Activated naive CD4-positive, alpha-beta T cell treated with anti-CD3 and anti-CD28 coated beads, Interleukin-2, amount 50 U/mL, for 72 hours (primary cell): ENCODE results near the gene SMPD4. TPM values are rescaled to one million over a fixed set of nuclear protein-coding genes. Genes with fewer than 3 reads are reported as not detected.
"Not testable (repeated sequence)": the region's sequence is repeated elsewhere in the genome, so short reads cannot be mapped to it uniquely, and the experiment has no call there.

Experiments
- ATAC-seq, 2 donors: fragments of 150-1000 bp; cut with Tn5 transposase; 2 replicates each; pipeline ENCODE4 v1.10.0; 2021; ENCODE audit warnings: mild to moderate bottlenecking in 2 of 2, moderate library complexity in 2 of 2
- DNase-seq, 2 donors: peaks; one replicate each; pipeline ENCODE4 v3.0.0; 2021 to 2022; ENCODE audit warnings: low spot score in 2 of 2
- H3K27ac Mint-ChIP-seq, 2 donors: one replicate each; pipeline ENCODE4 v1.8.0; 2022; ENCODE audit warnings: mild to moderate bottlenecking in 2 of 2, mixed read lengths in 2 of 2
- H3K36me3 Mint-ChIP-seq, 2 donors: one replicate each; pipeline ENCODE4 v1.8.0; 2022; ENCODE audit warnings: mixed read lengths in 2 of 2
- H3K9me3 Mint-ChIP-seq, 2 donors: one replicate each; pipeline ENCODE4 v1.8.0; 2022; ENCODE audit warnings: mixed read lengths in 2 of 2
- total RNA-seq, 2 donors: library from RNA; stranded (reverse); gene quantifications; one replicate each; pipeline ENCODE4 v1.2.3, GENCODE V29; 2022

The SMPD4 gene
- total RNA-seq, 2 donors from 2014 or later = 80.4 to 91.7 TPM

DNA sequence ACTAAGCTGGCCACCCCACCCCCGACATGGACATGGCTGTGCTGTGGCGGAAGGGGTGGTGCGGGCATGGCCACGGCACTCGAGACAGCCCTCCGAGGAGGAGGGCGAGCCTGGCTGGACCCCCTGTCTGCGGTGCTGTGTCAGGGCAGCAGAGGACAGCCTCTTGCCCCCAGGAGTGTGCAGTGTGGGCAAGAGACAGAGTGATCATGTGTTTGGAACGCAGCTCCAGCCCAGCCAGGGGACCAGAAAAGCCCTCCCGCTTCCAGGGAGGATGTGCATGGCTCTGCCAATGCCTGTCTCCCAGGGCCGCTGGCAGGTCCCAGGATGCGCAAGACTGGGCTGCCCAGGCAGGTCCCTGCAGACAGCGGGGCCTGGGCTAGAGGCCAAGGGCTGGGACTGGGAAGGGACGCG, 42.6 kb downstream of the SMPD4 start:
- not testable (repeated sequence) for H3K9me3 Mint-ChIP-seq, H3K36me3 Mint-ChIP-seq, ATAC-seq, H3K27ac Mint-ChIP-seq, DNase-seq

DNA sequence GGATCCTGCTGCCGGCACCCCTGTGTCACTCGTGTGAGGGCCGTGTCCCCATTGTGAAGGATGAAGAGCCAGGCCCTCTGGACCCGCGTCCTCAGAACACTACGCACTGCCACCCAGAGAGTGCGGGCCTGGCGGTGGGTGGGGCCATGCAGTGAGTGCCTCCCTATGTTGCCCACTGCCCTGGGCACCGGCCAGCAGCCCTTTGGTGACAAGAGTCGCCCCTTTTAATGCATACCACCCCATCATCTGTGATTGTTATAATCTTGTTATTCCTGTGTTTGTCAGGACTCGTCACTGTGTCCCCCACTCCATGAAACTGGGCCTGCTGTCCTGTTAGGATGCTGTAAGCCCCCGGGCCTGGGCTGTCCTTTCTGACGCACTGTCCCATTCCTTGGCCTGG, 43.1 kb downstream of the SMPD4 start:
- DNase-seq, H3K36me3 Mint-ChIP-seq: not testable (repeated sequence)

DNA sequence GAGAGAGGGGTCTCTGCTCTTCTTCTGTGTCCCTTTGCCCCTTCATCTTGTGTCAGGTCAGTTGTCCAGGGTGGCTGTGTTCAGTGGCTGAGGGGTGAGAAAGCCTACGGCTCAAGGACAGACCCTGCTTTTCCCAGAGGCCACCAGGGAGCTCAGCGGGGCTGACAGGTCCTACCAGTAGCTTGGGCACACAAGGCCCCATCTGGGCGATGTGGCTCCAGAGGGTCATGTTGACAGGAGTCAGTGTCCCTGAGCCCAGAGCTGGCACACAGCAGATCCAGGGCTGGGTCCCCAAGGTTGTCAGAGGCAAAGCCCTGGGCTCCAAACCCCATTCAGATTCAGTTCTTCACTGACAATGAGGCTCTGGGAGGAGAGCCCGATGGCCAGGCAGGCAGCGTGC, 44.3 kb downstream of the SMPD4 start:
- not testable (repeated sequence) for ATAC-seq, DNase-seq, H3K9me3 Mint-ChIP-seq, H3K27ac Mint-ChIP-seq, H3K36me3 Mint-ChIP-seq

More for the DNA sequence above, 43.1 kb downstream of the SMPD4 start:
- H3K27ac Mint-ChIP-seq, H3K9me3 Mint-ChIP-seq, ATAC-seq: not testable (repeated sequence)

DNA sequence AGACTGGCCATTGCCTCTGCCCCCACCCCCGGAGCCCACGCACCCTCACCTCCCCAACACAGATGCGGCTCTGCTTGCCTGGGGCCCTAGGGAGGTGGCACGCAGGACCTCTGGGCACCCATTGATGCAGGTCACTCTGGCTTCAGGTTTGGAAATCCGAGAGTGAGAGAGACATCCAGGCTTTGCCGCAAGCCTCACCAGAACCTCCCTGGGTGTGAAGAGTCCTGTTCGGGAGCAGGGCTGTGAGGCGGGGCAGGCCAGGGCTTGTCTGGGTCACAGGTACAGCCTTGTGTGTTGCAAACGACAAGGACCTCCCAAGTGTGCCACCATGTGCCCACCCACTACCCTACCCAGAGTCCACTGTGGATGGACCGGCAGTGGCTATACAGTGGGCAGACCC, 44.9 kb downstream of the SMPD4 start:
- not testable (repeated sequence) for H3K9me3 Mint-ChIP-seq, H3K36me3 Mint-ChIP-seq, H3K27ac Mint-ChIP-seq, DNase-seq, ATAC-seq

DNA sequence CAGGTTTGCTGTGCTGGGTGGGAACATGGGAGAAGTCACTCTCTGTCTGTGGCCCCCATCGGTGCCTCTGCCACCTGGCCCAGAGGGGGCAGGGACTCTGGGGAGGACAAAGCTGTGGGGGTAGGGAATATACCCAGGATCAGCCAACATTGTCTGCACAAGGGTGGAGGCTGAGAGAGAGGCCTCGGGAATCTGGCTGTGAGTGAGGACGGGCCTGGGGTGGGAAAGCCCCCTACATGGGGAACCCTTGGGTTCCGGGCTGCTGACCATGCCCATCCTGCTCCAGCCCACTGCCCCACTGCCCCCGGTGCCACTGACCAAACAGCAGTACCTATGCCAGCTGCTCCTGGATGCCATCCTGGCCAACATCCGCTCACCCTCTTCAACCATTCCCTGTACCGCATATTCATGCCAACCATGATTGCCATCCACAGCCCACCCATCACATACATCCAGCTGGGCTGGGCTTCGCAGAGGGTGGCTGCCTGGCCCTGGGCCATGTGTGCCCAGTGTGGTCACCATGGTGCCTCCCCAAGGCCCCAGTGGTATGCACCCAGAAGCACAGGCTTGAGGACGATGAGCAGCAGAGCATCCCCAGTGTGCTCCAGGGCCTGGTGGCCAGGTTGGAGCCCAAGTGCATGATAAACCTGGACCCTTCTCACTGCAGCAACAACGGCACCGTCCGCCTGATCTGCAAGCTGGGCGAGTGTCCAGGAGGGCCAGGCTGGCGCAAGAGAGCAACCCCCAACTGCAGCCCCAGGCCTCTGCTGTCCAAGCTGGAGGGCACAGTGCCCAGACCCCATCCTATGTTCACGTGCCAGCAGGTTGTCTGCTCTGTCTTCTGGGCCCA, 45.5 kb downstream of the SMPD4 start:
- H3K27ac Mint-ChIP-seq = no peak overlapping the region
- H3K36me3 Mint-ChIP-seq = no peaks in the 10 kb centered on the region
- DNase-seq (no peak), ATAC-seq (no peak)
- H3K9me3 Mint-ChIP-seq = no peaks in the 10 kb centered on the region

DNA sequence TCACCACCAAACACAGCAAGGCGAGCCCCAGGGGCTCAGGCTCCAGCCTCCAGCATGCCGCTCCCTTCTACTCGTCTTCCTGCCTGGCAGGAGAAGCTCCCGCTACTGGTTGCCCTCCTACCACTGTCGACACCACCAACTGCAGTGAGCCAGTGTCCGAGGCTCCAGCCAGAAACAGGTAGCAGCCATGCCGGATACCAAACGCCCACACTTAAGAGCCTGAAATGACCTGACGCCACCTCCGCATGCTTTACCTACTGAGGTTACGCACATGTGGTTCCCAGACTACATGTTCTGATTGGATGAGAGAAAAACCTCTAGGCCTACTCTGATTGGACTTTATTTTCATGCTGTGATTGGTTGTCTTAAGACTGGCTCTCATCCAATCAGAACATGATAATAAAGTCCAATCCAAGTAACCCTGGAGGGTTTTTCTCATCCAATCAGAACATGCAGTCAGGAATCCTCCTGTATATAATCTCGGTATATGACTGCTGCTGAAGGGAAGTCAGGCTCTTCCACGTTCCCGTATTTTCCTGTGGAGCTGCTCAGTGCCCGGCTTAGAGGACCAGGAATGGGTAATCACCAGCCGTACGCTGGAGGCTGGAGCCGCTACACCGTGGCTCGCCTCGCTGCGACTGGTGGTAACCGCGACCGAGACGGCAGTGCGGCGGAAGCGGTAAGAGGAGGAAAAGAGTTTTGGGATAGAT, 52.1 kb downstream of the SMPD4 start, which contains the start of gene POTEF:
TSS of gene POTEF (minus strand) at position 103 of the 710 bp plus-strand sequence. CDS start 8,707 bp downstream, outside the sequence.
- not testable (repeated sequence) for H3K27ac Mint-ChIP-seq, H3K9me3 Mint-ChIP-seq, H3K36me3 Mint-ChIP-seq, DNase-seq, ATAC-seq

DNA sequence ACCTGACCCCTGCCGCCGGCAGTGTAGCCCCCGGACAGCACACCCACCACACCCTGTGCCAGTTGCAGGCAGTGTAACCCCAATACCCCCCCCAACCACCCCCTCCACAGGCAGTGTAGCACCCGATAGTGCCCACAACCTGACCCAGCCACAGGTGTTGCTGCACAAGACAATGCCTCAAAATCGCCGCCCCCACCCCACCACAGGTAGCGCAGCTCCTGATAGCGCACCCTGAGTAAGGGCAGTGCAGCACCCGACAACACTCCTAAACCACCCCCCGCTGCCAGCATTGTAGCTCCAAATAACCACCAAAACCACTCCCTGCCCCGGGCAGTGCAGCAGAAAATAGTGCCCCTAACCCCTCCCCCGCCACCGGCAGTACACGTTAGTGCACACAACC, 52.9 kb downstream of the SMPD4 start:
- DNase-seq, H3K9me3 Mint-ChIP-seq, H3K36me3 Mint-ChIP-seq, ATAC-seq, H3K27ac Mint-ChIP-seq: not testable (repeated sequence)

DNA sequence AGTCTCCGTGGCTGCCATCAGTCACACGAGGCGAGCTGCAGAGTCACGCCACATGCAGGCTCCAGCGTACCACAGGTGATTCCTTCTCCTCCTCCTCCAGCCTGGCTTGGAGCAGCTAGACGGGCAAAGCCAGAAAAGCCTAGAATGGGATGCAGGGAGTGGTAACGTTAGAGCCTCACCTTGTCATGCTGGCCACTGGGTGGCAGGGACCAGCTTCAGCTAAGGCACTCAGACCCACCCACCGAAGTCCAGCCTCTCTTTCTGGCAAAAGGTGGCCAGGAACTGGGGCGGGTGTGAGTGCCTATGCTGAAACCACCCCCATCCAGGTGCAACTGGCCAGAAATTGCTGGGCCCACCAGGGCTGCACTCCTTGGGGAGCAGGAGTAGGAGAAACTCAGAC, 53.7 kb downstream of the SMPD4 start:
- not testable (repeated sequence) for ATAC-seq, H3K27ac Mint-ChIP-seq, DNase-seq, H3K36me3 Mint-ChIP-seq, H3K9me3 Mint-ChIP-seq

DNA sequence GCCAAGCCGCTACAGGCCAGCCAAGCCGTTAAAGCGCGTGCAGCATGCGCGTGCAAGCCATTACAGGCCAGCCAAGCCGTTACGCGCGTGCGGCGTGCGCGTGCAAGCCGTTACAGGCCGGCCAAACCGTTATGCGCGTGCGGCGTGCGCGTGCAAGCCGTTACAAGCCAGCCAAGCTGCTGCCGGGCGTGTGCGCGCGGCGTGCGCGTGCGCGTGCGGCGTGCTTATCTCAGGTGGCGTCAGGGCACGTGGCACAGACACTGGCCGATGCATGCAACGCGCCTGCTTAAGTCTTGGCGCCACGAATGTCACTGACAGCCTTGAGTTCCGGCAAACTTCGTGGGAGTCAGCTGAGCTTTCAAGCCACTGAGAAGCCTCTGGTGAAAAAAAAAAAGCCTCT, 60.5 kb downstream of the SMPD4 start:
- not testable (repeated sequence) for H3K9me3 Mint-ChIP-seq, DNase-seq, H3K27ac Mint-ChIP-seq, ATAC-seq, H3K36me3 Mint-ChIP-seq

DNA sequence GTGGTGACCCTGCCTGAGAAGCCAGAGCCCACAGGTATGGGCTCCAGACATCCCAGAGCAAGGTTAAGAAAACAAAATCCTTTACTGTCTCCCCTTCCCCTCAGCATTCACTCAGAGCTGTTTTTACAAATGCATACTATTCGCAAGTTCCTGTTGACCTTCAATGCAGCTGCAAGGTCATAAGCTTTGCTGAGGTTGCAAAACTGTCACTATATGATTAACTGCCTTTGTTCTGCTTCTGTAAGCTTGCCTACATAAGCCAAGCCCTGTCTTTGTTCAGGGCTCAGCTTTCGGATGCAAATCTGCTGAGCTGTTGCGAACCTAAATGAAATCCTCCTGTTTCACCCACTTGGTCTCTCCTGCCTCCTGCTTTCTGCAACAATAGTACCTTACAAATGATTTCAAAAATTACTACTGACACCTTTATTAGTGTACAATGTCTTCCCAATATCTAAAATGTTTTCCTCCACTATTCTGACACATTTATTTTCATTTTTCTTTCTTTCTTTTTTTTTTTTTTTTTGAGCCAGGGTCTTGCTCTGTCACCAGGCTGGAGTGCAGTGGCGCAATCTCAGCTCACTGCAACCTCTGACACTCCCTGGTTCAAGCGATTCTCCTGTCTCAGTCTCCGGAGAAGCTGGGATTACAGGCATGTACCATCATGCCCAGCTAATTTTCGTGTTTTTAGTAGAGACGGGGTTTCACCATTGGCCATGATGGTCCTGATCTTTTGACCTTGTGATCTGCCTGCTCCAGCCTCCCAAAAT, 78.6 kb downstream of the SMPD4 start:
- DNase-seq, ATAC-seq, H3K36me3 Mint-ChIP-seq, H3K9me3 Mint-ChIP-seq, H3K27ac Mint-ChIP-seq: not testable (repeated sequence)

Other genes starting within 250 kb of the SMPD4 start
- not detected for gene RAB6C, start 201.9 kb downstream of the SMPD4 start, total RNA-seq
- gene POTEF, start 52.4 kb downstream of the SMPD4 start, total RNA-seq = not detected
- 1 to 10 TPM; 1.7 to 2.8 TPM for gene CCDC74B, start 36.5 kb downstream of the SMPD4 start, total RNA-seq
- gene MZT2B, start 660 bp upstream of the SMPD4 start, total RNA-seq = 100 to 1,000 TPM; 392 to 450 TPM
- not detected for gene TUBA3E, start 16.8 kb upstream of the SMPD4 start, total RNA-seq
- 100 to 1,000 TPM in 1 of 2 donors, 10 to 100 TPM in 1; 91.0 to 106 TPM for gene IMP4, start 161.3 kb upstream of the SMPD4 start, total RNA-seq
- 10 to 100 TPM; 28.3 to 62.1 TPM for gene PTPN18, start 174.5 kb upstream of the SMPD4 start, total RNA-seq